ENCODE measurements around the gene ARHGEF38. TPM values are rescaled to one million over a fixed set of nuclear protein-coding genes. Genes with fewer than 3 reads are reported as not detected.
"Not testable (repeated sequence)": the region's sequence is repeated elsewhere in the genome, so short reads cannot be mapped to it uniquely, and the experiment has no call there.

Gene ARHGEF38
- polyA plus RNA-seq, 1 of the 3 experiments (the other 2 are of a cell fraction): 0.02 TPM

- TF ChIP-seq TAF1 (IDR thresholded peaks at IDR 0.05; ENCODE audit: borderline replicate concordance, low read depth, low read length): no peak
- TF ChIP-seq RFX5 (IDR thresholded peaks at IDR 0.05; ENCODE audit: low read length): no peak
- TF ChIP-seq RAD21 (IDR thresholded peaks at IDR 0.05; ENCODE audit: low read length): no peak
- TF ChIP-seq MEF2A (IDR thresholded peaks at IDR 0.05; ENCODE audit: borderline replicate concordance, low read depth): no peak
- no peak for TF ChIP-seq TCF12 (IDR thresholded peaks at IDR 0.05)
These were observed 134.2 kb downstream of the ARHGEF38 start (continued) for GRCh38 chr4:105686571-105686970.

GRCh38 chr4:105694812-105695211 lies 142.4 kb downstream of the ARHGEF38 start:
- POLR2A ChIA-PET; DNase-seq; H3K27ac ChIP-seq (ENCODE audit: low read depth in 2 of 2, low read length in 1 of 2); H3F3A ChIP-seq (replicated peaks; ENCODE audit: insufficient read depth); H3K4me2 ChIP-seq; H3K4me1 ChIP-seq (ENCODE audit: control insufficient read depth in 1 of 2, insufficient read depth in 2 of 2, low read depth in 1 of 2, low read length in 1 of 2); H3K79me2 ChIP-seq (ENCODE audit: insufficient read depth); H3K9ac ChIP-seq; H3K9me3 ChIP-seq; CTCF ChIA-PET; H3K4me3 ChIP-seq (ENCODE audit: low read depth in 2 of 2, low read length in 1 of 2); H3K9me2 ChIP-seq; H4K20me1 ChIP-seq (ENCODE audit: insufficient read depth); H2AFZ ChIP-seq (ENCODE audit: low read depth); H3K27me3 ChIP-seq (ENCODE audit: insufficient read depth): not testable (repeated sequence)
- over 99% methylated on average over 5 of the region's 5 CpGs for WGBS (ENCODE audit: low lambda C conversion rate)
- H3K36me3 ChIP-seq (replicated peaks in 1 of 2; ENCODE audit: control insufficient read depth in 1 of 2, insufficient read depth in 2 of 2, low read length in 1 of 2): peaks cover 53 to 73% of the 10 kb centered on the region in 2 experiments

- H2AFZ ChIP-seq (ENCODE audit: low read depth); H3K9me3 ChIP-seq; H3K27me3 ChIP-seq (ENCODE audit: insufficient read depth); DNase-seq; H4K20me1 ChIP-seq (ENCODE audit: insufficient read depth); H3K4me2 ChIP-seq; H3K4me3 ChIP-seq (ENCODE audit: low read depth in 2 of 2, low read length in 1 of 2); H3F3A ChIP-seq (replicated peaks; ENCODE audit: insufficient read depth); H3K27ac ChIP-seq (ENCODE audit: low read depth in 2 of 2, low read length in 1 of 2); CTCF ChIA-PET; H3K4me1 ChIP-seq (ENCODE audit: control insufficient read depth in 1 of 2, insufficient read depth in 2 of 2, low read depth in 1 of 2, low read length in 1 of 2); H3K79me2 ChIP-seq (ENCODE audit: insufficient read depth); H3K9me2 ChIP-seq; POLR2A ChIA-PET; H3K9ac ChIP-seq: not testable (repeated sequence)
- H3K36me3 ChIP-seq (replicated peaks in 1 of 2; ENCODE audit: control insufficient read depth in 1 of 2, insufficient read depth in 2 of 2, low read length in 1 of 2): peaks cover 53 to 64% of the 10 kb centered on the region in 2 experiments
- WGBS (ENCODE audit: low lambda C conversion rate): 92% methylated on average over 8 of the region's 8 CpGs
These were observed 143.4 kb downstream of the ARHGEF38 start for GRCh38 chr4:105695832-105696231.

- no peak overlapping the region for H2AFZ ChIP-seq (ENCODE audit: low read depth)
- H3F3A ChIP-seq (replicated peaks; ENCODE audit: insufficient read depth): no peaks in the 10 kb centered on the region
- TF ChIP-seq SIN3A (IDR thresholded peaks at IDR 0.05; ENCODE audit: borderline replicate concordance, low read depth, low read length) (no peak), CTCF (IDR thresholded peaks at IDR 0.05) (no peak), RFX5 (IDR thresholded peaks at IDR 0.05; ENCODE audit: low read length) (no peak), TCF12 (IDR thresholded peaks at IDR 0.05) (no peak), GATA2 (CRISPR knock-in tag; IDR thresholded peaks at IDR 0.05) (no peak), RXRA (IDR thresholded peaks at IDR 0.05; ENCODE audit: borderline replicate concordance, low read depth) (no peak), POLR2AphosphoS5 (IDR thresholded peaks at IDR 0.05; ENCODE audit: low read depth, low read length) (no peak)
- no peaks in the 10 kb centered on the region for H3K27me3 ChIP-seq (ENCODE audit: insufficient read depth)
- no peak overlapping the region for H3K27ac ChIP-seq (ENCODE audit: low read depth in 2 of 2, low read length in 1 of 2)
- H3K4me2 ChIP-seq: no peak overlapping the region
- ChIA-PET POLR2A (no interaction called here), CTCF (interaction anchor here (1.6 to 1.7 kb wide), 2 partner anchors 32 to 503 kb away, joined by 4 read pairs; no protein-coding TSS in a partner anchor)
- H4K20me1 ChIP-seq (ENCODE audit: insufficient read depth): no peaks in the 10 kb centered on the region
- H3K4me1 ChIP-seq (ENCODE audit: control insufficient read depth in 1 of 2, insufficient read depth in 2 of 2, low read depth in 1 of 2, low read length in 1 of 2): no peaks in the 10 kb centered on the region
- no peak for DNase-seq
- peaks cover 43 to 44% of the 10 kb centered on the region in 2 experiments for H3K36me3 ChIP-seq (replicated peaks in 1 of 2; ENCODE audit: control insufficient read depth in 1 of 2, insufficient read depth in 2 of 2, low read length in 1 of 2)
- no peaks in the 10 kb centered on the region for H3K9me3 ChIP-seq
- H3K9me2 ChIP-seq: no peaks in the 10 kb centered on the region
- H3K79me2 ChIP-seq (ENCODE audit: insufficient read depth): peaks cover 25% of the 10 kb centered on the region
- no peak overlapping the region for H3K4me3 ChIP-seq (ENCODE audit: low read depth in 2 of 2, low read length in 1 of 2)
- 91% methylated on average over 2 of the region's 2 CpGs for WGBS (ENCODE audit: low lambda C conversion rate)
- H3K9ac ChIP-seq: no peak overlapping the region
These were observed 146.2 kb downstream of the ARHGEF38 start for GRCh38 chr4:105698607-105699006.
